NCI-H1417 (cell line): ENCODE results near the gene TAOK3.
"Not testable (repeated sequence)": the region's sequence is repeated elsewhere in the genome, so short reads cannot be mapped to it uniquely, and the experiment has no call there.

Source experiments
- DNase-seq, 3 experiments: peaks; one replicate each; lab custom pipeline; 2025; lab: John Stamatoyannopoulos, UW

The TAOK3 gene

GRCh38 chr12:118299791-118300460 is 72.8 kb downstream of the TAOK3 start:
- DNase-seq: peak in 1 of 3 experiments; percentile 14

- DNase-seq: no peak
These were observed 75.4 kb downstream of the TAOK3 start for GRCh38 chr12:118297284-118297683.

- no peak for DNase-seq
These were observed 79.9 kb downstream of the TAOK3 start for GRCh38 chr12:118292836-118293235.

GRCh38 chr12:118290130-118290529 is 82.6 kb downstream of the TAOK3 start:
- no peak for DNase-seq

GRCh38 chr12:118288174-118288573 is 84.5 kb downstream of the TAOK3 start:
- DNase-seq: no peak

GRCh38 chr12:118287728-118288127 is 85.0 kb downstream of the TAOK3 start:
- no peak for DNase-seq

- DNase-seq: no peak
These were observed 89.9 kb downstream of the TAOK3 start for GRCh38 chr12:118282767-118283166.

GRCh38 chr12:118278288-118278687 is 94.4 kb downstream of the TAOK3 start:
- not testable (repeated sequence) for DNase-seq

GRCh38 chr12:118274066-118274465 is 98.6 kb downstream of the TAOK3 start:
- no peak for DNase-seq

- DNase-seq: no peak
These were observed 100.8 kb downstream of the TAOK3 start for GRCh38 chr12:118271770-118272417.

- no peak for DNase-seq
These were observed 101.5 kb downstream of the TAOK3 start for GRCh38 chr12:118271183-118271582.

GRCh38 chr12:118269806-118270205 is 102.9 kb downstream of the TAOK3 start:
- no peak for DNase-seq

GRCh38 chr12:118259079-118259478 is 113.6 kb downstream of the TAOK3 start:
- no peak for DNase-seq

GRCh38 chr12:118256352-118256751 is 116.4 kb downstream of the TAOK3 start:
- DNase-seq: no peak

GRCh38 chr12:118249547-118249946 is 123.2 kb downstream of the TAOK3 start:
- no peak for DNase-seq

- DNase-seq: not testable (repeated sequence)
These were observed 126.8 kb downstream of the TAOK3 start for GRCh38 chr12:118245886-118246285.

- DNase-seq: no peak
These were observed 133.8 kb downstream of the TAOK3 start for GRCh38 chr12:118238888-118239287.

GRCh38 chr12:118237908-118238307 is 134.8 kb downstream of the TAOK3 start:
- DNase-seq: no peak

GRCh38 chr12:118237052-118237665 is 135.5 kb downstream of the TAOK3 start:
- DNase-seq: no peak

- no peak for DNase-seq
These were observed 152.0 kb downstream of the TAOK3 start for GRCh38 chr12:118220702-118221101.

- DNase-seq: no peak
These were observed 152.9 kb downstream of the TAOK3 start for GRCh38 chr12:118219772-118220171.

- no peak for DNase-seq
These were observed 153.6 kb downstream of the TAOK3 start for GRCh38 chr12:118219106-118219505.

- no peak for DNase-seq
These were observed 159.3 kb downstream of the TAOK3 start for GRCh38 chr12:118213452-118213851.
